ENCODE measurements around the gene IMMP2L. TPM values are rescaled to one million over a fixed set of nuclear protein-coding genes. Genes with fewer than 3 reads are reported as not detected.
"Not testable (repeated sequence)": the region's sequence is repeated elsewhere in the genome, so short reads cannot be mapped to it uniquely, and the experiment has no call there.

The IMMP2L gene
- total RNA-seq, 1 donor from 2014 or later, result 31.9 TPM

DNA sequence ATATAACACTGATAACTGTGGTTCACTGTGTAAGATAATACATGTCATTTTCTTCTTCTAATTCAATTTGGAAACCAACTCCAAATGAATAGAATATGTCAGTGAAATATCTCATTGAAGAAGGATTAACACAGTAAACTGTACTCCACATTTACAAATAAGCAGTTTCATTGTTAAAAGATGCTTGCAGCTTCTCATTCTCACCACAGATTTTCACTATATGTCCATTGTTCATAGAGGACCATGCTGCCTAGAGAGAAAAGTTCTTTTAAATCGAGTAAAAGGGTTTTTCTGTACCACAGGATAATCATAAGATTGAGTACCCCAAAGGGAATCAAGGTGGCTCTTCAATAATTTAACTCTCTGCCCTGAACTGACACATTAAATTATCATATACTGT lies 305.9 kb downstream of the IMMP2L start:
- H3K27ac Mint-ChIP-seq, result no peak overlapping the region
- ATAC-seq (ENCODE audit: low read depth) (no peak), DNase-seq (no peak)
- no peak overlapping the region for H3K4me3 Mint-ChIP-seq
- H3K9me3 Mint-ChIP-seq, result no peaks in the 10 kb centered on the region
- H3K36me3 Mint-ChIP-seq (ENCODE audit: low read depth), result peaks cover 2% of the 10 kb centered on the region
- CTCF ChIA-PET, result no interaction called here
- POLR2A ChIA-PET, result no interaction called here
- intact Hi-C loops (cut with micrococcal nuclease), result no loop called here
- no peaks in the 10 kb centered on the region for H3K27me3 Mint-ChIP-seq
- TF ChIP-seq, protein P1, sequence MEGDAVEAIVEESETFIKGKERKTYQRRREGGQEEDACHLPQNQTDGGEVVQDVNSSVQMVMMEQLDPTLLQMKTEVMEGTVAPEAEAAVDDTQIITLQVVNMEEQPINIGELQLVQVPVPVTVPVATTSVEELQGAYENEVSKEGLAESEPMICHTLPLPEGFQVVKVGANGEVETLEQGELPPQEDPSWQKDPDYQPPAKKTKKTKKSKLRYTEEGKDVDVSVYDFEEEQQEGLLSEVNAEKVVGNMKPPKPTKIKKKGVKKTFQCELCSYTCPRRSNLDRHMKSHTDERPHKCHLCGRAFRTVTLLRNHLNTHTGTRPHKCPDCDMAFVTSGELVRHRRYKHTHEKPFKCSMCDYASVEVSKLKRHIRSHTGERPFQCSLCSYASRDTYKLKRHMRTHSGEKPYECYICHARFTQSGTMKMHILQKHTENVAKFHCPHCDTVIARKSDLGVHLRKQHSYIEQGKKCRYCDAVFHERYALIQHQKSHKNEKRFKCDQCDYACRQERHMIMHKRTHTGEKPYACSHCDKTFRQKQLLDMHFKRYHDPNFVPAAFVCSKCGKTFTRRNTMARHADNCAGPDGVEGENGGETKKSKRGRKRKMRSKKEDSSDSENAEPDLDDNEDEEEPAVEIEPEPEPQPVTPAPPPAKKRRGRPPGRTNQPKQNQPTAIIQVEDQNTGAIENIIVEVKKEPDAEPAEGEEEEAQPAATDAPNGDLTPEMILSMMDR (IDR thresholded peaks at IDR 0.05), result no peak
- no peaks in the 10 kb centered on the region for H3K4me1 Mint-ChIP-seq

DNA sequence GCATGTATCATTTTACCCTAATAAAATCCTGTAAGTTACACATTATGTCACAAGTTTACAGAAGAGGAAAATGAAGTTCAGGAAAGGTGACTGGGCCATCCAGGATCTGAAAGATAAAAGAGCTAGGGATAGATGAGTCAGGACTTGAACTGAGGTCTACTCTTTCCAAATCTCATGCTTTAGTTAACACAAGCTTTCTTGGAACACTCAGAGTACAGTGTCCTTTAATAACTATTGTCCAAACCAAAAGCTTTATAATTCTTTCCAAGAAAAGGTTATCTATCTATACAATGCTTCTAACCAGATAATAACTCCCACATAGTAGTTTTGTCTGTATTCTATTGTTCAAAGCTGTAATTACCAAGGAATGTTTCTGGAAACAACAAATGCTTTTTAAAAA lies 306.7 kb downstream of the IMMP2L start:
- TF ChIP-seq, protein P1 (IDR thresholded peaks at IDR 0.05), result no peak
- Mint-ChIP-seq H3K36me3 (ENCODE audit: low read depth) (peaks cover 5% of the 10 kb centered on the region), H3K9me3 (no peaks in the 10 kb centered on the region), H3K27ac (no peak overlapping the region), H3K4me1 (no peaks in the 10 kb centered on the region), H3K4me3 (no peak overlapping the region), H3K27me3 (no peaks in the 10 kb centered on the region)
- POLR2A ChIA-PET, result no interaction called here
- DNase-seq (no peak), ATAC-seq (ENCODE audit: low read depth) (no peak)
- intact Hi-C loops (cut with micrococcal nuclease), result no loop called here
- CTCF ChIA-PET, result no interaction called here

DNA sequence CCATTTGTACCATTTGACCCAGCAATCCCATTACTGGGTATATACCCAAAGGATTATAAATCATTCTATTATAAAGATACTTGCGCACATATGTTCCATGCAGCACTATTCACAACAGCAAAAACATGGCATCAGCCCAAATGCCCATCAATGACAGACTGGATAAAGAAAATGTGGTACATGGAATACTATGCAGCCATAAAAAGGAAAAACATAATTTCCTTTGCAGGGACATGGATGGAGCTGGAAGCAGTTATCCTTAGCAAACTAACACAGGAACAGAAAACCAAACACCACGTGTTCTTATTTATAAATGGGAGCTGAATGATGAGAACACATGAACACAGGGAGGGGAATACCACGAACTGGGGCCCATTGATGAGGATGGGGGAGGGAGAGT lies 310.9 kb downstream of the IMMP2L start:
- DNase-seq; H3K27me3 Mint-ChIP-seq; CTCF ChIA-PET; H3K4me3 Mint-ChIP-seq; intact Hi-C loops (cut with micrococcal nuclease); POLR2A ChIA-PET; H3K9me3 Mint-ChIP-seq; H3K4me1 Mint-ChIP-seq; ATAC-seq (ENCODE audit: low read depth); H3K36me3 Mint-ChIP-seq (ENCODE audit: low read depth); H3K27ac Mint-ChIP-seq: not testable (repeated sequence)

DNA sequence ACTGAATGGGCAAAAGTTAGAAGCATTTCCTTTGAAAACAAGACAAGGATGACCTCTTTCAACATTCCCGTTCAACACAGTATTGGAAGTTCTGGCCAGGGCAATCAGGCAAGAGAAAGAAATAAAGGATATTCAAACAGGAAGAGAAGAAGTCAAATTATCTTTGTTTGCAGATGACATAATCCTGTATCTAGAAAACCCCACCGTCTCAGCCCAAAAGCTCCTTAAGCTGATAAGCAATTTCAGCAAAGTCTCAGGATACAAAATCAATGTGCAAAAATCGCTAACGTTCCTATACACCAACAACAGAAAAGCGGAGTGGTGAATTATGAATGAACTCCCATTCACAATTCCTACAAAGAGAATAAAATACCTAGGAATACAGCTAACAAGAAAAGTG lies 312.5 kb downstream of the IMMP2L start:
- intact Hi-C loops (cut with micrococcal nuclease); H3K9me3 Mint-ChIP-seq; H3K4me3 Mint-ChIP-seq; H3K4me1 Mint-ChIP-seq; CTCF ChIA-PET; POLR2A ChIA-PET; H3K36me3 Mint-ChIP-seq (ENCODE audit: low read depth); ATAC-seq (ENCODE audit: low read depth); H3K27ac Mint-ChIP-seq; DNase-seq; H3K27me3 Mint-ChIP-seq: not testable (repeated sequence)

DNA sequence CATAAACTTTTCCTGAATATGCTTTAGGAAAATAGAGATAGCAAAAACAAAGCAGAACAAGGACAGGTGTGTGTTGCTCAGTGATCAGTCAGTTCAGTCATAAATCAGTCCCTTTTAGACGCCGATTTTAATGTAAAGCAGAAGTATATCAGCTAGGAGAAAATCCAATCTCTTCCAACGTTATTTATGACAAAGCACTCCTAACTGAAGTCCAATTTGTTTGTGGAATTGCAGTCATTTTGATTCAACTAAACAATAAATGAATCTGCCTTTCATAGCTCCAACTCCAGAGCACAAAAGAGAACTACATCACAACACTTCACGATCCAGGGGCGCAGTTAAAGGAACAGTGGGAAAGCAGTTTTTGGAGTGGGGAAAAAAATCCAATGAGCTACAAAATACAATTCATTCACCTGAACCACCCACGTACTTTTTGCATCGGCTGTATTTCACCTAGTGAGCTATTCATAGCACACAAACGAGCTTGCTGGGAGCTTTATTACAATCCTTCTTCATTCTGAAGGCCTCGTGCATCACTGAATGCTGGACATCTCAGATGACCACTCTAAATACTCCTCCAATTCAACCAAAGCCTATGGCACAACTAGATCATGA lies 320.0 kb downstream of the IMMP2L start:
- no peaks in the 10 kb centered on the region for H3K36me3 Mint-ChIP-seq (ENCODE audit: low read depth)
- H3K4me3 Mint-ChIP-seq, result no peak overlapping the region
- ChIA-PET CTCF (no interaction called here), POLR2A (no interaction called here)
- no peaks in the 10 kb centered on the region for H3K27me3 Mint-ChIP-seq
- no peak overlapping the region for H3K27ac Mint-ChIP-seq
- no peaks in the 10 kb centered on the region for H3K9me3 Mint-ChIP-seq
- TF ChIP-seq, protein P1 (IDR thresholded peaks at IDR 0.05), result no peak
- DNase-seq (no peak), ATAC-seq (ENCODE audit: low read depth) (no peak)
- intact Hi-C loops (cut with micrococcal nuclease), result no loop called here
- H3K4me1 Mint-ChIP-seq, result peaks cover 16% of the 10 kb centered on the region

DNA sequence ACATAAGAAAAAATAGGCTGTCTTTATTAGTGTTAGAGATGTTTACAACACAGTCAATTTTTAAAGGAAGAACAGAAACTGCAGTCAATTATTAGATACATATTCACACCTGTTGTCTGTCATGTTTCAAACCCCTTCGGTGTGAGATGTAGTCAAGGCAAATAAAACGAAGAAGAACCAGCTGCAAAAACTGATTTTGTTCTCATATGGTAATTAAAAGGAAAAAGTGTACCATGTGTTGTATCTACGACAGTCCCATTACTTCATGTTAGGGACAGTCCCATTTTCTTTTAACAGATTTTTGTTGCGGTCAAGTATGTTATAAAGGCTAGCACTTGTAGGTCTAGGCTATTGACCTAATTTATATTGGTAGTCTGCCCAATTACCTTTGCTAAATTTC lies 321.9 kb downstream of the IMMP2L start:
- no peak for DNase-seq
- no peaks in the 10 kb centered on the region for H3K27me3 Mint-ChIP-seq
- ChIA-PET CTCF (no interaction called here), POLR2A (no interaction called here)
- intact Hi-C loops (cut with micrococcal nuclease), result no loop called here
- H3K36me3 Mint-ChIP-seq (ENCODE audit: low read depth), result peaks cover 4% of the 10 kb centered on the region
- peak; percentile 10 for ATAC-seq (ENCODE audit: low read depth)
- peaks cover 16% of the 10 kb centered on the region for H3K4me1 Mint-ChIP-seq
- H3K4me3 Mint-ChIP-seq, result no peak overlapping the region
- H3K27ac Mint-ChIP-seq, result no peak overlapping the region
- TF ChIP-seq, protein P1 (IDR thresholded peaks at IDR 0.05), result no peak
- no peaks in the 10 kb centered on the region for H3K9me3 Mint-ChIP-seq
